HepG2 (cell line): Measurements from ENCODE around the gene TMEM132D. TPM values are rescaled to one million over a fixed set of nuclear protein-coding genes. Genes with fewer than 3 reads are reported as not detected.

Source experiments
- ATAC-seq: fragments of 200-7000 bp; cut with Tn5 transposase; 3 replicates; pipeline ENCODE4 v1.9.1; 2020; ENCODE audit warnings: mild to moderate bottlenecking, moderate library complexity
- BruUV-seq: library from RNA; stranded (reverse); fragments of 400-500 nt; replicated peaks from 2 replicates; lab custom pipeline; 2021; lab: Mats Ljungman, UMichigan
- CTCF ChIA-PET: fragments of 300-600 bp; formaldehyde crosslinking; extraction: SDS; loops from one replicate; lab custom pipeline; 2021; ENCODE audit warnings: low total read pairs, inconsistent platforms, low intra/inter-chr PET ratio; lab: Yijun Ruan, JAX
- POLR2A ChIA-PET: fragments of 350-600 bp; sonication (Branson Sonifier 250); formaldehyde crosslinking; loops from one replicate; lab custom pipeline; 2020; ENCODE audit warnings: antibody characterized with exemption, inconsistent platforms; lab: Yijun Ruan, JAX
- DNase-seq: peaks from one replicate; pipeline ENCODE4 v3.0.0-alpha.2; 2015; ENCODE audit warnings: low spot score
- FAIRE-seq: peaks from 3 replicates; lab custom pipeline; 2011; peaks lifted over from hg19 to GRCh38; lab: Jason Lieb, UNC
- H2AFZ ChIP-seq: one replicate; pipeline ENCODE4 v1.6.1; 2011; ENCODE audit warnings: low read length, inconsistent platforms
- H3K27ac ChIP-seq: fragments of 300-600 bp; 3 replicates; pipeline ENCODE4 v1.8.0; 2011; ENCODE audit warnings: mixed run types, mild to moderate bottlenecking, mixed read lengths, low read length, inconsistent platforms; ENCODE audit not compliant: insufficient read depth; ENCODE audit errors: extremely low read length
- H3K27me3 ChIP-seq, 2 experiments: fragments of 200-600 bp in 1 of 2; 2 replicates in 1 of 2; 3 replicates in 1 of 2; pipeline versions ENCODE4 v1.6.0 to v1.8.0; 2011; ENCODE audit warnings: low read length in 2 of 2, mild to moderate bottlenecking in 2 of 2, moderate library complexity in 2 of 2, inconsistent platforms in 1 of 2; ENCODE audit not compliant: insufficient read depth in 2 of 2, control insufficient read depth in 1 of 2
- H3K36me3 ChIP-seq, 2 experiments: fragments of 200-600 bp in 1 of 2; replicated peaks in 1 of 2; 2 replicates in 1 of 2; 3 replicates in 1 of 2; pipeline versions ENCODE4 v1.5.1 to v1.8.0; 2011; ENCODE audit warnings: low read length in 2 of 2, inconsistent platforms in 1 of 2; ENCODE audit not compliant: insufficient read depth in 2 of 2, control insufficient read depth in 1 of 2
- H3K4me1 ChIP-seq: 2 replicates; pipeline ENCODE4 v1.5.1; 2012; ENCODE audit warnings: low read length, inconsistent platforms; ENCODE audit not compliant: insufficient read depth
- H3K4me2 ChIP-seq: 2 replicates; pipeline ENCODE4 v1.6.0; 2011; ENCODE audit warnings: low read depth, low read length, inconsistent platforms
- H3K4me3 ChIP-seq, 3 experiments: fragments of 200-600 bp in 1 of 3; sonication (generic), shearing (Covaris generic) in 1 of 3; replicated peaks in 1 of 3; 2 replicates each; pipeline ENCODE4 v1.5.1; 2011 to 2016; ENCODE audit warnings: low read length in 3 of 3, inconsistent platforms in 2 of 3, low read depth in 2 of 3, mild to moderate bottlenecking in 2 of 3, control low read depth in 1 of 3, mixed read lengths in 1 of 3; ENCODE audit not compliant: insufficient read depth in 1 of 3
- H3K79me2 ChIP-seq: one replicate; pipeline ENCODE4 v1.6.1; 2011; ENCODE audit warnings: low read length, inconsistent platforms; ENCODE audit not compliant: insufficient read depth
- H3K9ac ChIP-seq: 2 replicates; pipeline ENCODE4 v1.6.0; 2011; ENCODE audit warnings: mild to moderate bottlenecking, low read depth, low read length, inconsistent platforms; ENCODE audit not compliant: insufficient read depth
- H3K9me3 ChIP-seq: 2 replicates; pipeline ENCODE4 v1.5.1; 2012; ENCODE audit warnings: mild to moderate bottlenecking, low read length
- H4K20me1 ChIP-seq: 2 replicates; pipeline ENCODE4 v1.6.0; 2011; ENCODE audit warnings: inconsistent platforms, mild to moderate bottlenecking, low read length, moderate library complexity; ENCODE audit not compliant: insufficient read depth
- BHLHE40 ChIP-seq: IDR thresholded peaks from 2 replicates; pipeline ENCODE4 v1.6.1; 2011; ENCODE audit warnings: low read length, improper control_type of control experiment
- FOSL2 ChIP-seq: sonication (generic); formaldehyde crosslinking; IDR thresholded peaks from 2 replicates; pipeline ENCODE4 v1.4.0; 2020; ENCODE audit warnings: missing genetic modification reagents
- LBX2 ChIP-seq: sonication (generic); formaldehyde crosslinking; IDR thresholded peaks from 2 replicates; pipeline ENCODE4 v1.5.0; 2020; ENCODE audit warnings: missing genetic modification reagents, mild to moderate bottlenecking, borderline replicate concordance
- ZNF775 ChIP-seq: sonication (generic); formaldehyde crosslinking; IDR thresholded peaks from 2 replicates; pipeline ENCODE4 v1.4.0; 2020; ENCODE audit warnings: missing genetic modification reagents, mild to moderate bottlenecking, moderate library complexity, borderline replicate concordance
- WGBS: methylation state at CpG from one replicate; pipeline ENCODE4 v1.1.6; 2017; ENCODE audit warnings: low lambda C conversion rate; 5-methylcytosine and 5-hydroxymethylcytosine counted together
- in situ Hi-C: cut with HindIII; loops from 2 replicates; pipeline ENCODE4 v1.10.0; 2017; ENCODE audit warnings: low pct_unique_long_range_greater_than_20kb; ENCODE audit not compliant: extremely low pct_ligation_motif_present
- intact Hi-C: fragments of 100-400 bp; cut with micrococcal nuclease; formaldehyde crosslinking; loops from one replicate; pipeline ENCODE4 v1.10.0; 2022; ENCODE audit not compliant: unreplicated experiment
- polyA plus RNA-seq, 8 experiments: library from polyadenylated mRNA; depleted of rRNA in 3 of 8; stranded (reverse) in 7 of 8; unstranded in 1 of 8; fragments of >200 nt; fragmentation: Illumina TruSeq in 4 of 8; extraction: Trizol in 4 of 8; gene quantifications; 2 replicates each; pipeline versions ENCODE4 v1.2.1 to v1.2.3, GENCODE V29; 2011 to 2016; ENCODE audit warnings: low read depth in 4 of 8, missing spikeins in 1 of 8, mixed read lengths in 1 of 8; ENCODE audit not compliant: insufficient read depth in 1 of 8
- total RNA-seq, 5 experiments: library from RNA; depleted of rRNA; stranded (reverse); fragments of >200 nt; fragmentation: Illumina TruSeq; extraction: Trizol; gene quantifications; 2 replicates each; pipeline ENCODE4 v1.2.3, GENCODE V29; 2016; ENCODE audit warnings: low read depth in 1 of 5
- TF ChIP-seq, protein P1 (sequence below), 2 experiments: fragments of 450-650 bp in 1 of 2; sonication (generic) in 1 of 2; formaldehyde crosslinking; IDR thresholded peaks; 2 replicates each; pipeline versions ENCODE4 v1.5.0 to v1.8.0; 2020 to 2022; ENCODE audit warnings: mild to moderate bottlenecking in 1 of 2, missing genetic modification reagents in 1 of 2
- TF ChIP-seq, protein P2 (sequence below): sonication (generic); formaldehyde crosslinking; IDR thresholded peaks from 2 replicates; pipeline ENCODE4 v1.4.0; 2020; ENCODE audit warnings: missing genetic modification reagents

TMEM132D gene
- total and polyA plus RNA-seq, 2 of the 13 experiments (the other 11 are each of a cell fraction or from before 2014, with no cell fraction given): not detected

GRCh38 chr12:129532082-129532481 is 371.7 kb downstream of the TMEM132D start:
- BruUV-seq: no TSS peak
- Histone ChIP-seq H2AFZ (no peak overlapping the region), H3K4me3 (no peak overlapping the region), H3K36me3 (no peaks in the 10 kb centered on the region), H4K20me1 (no peaks in the 10 kb centered on the region), H3K4me2 (no peak overlapping the region), H3K9me3 (no peaks in the 10 kb centered on the region), H3K4me1 (no peaks in the 10 kb centered on the region), H3K79me2 (no peaks in the 10 kb centered on the region), H3K9ac (no peak overlapping the region), H3K27ac (no peak overlapping the region), H3K27me3 (no peaks in the 10 kb centered on the region; a peak in 1 of 5 replicates)
- TF ChIP-seq, protein P1, sequence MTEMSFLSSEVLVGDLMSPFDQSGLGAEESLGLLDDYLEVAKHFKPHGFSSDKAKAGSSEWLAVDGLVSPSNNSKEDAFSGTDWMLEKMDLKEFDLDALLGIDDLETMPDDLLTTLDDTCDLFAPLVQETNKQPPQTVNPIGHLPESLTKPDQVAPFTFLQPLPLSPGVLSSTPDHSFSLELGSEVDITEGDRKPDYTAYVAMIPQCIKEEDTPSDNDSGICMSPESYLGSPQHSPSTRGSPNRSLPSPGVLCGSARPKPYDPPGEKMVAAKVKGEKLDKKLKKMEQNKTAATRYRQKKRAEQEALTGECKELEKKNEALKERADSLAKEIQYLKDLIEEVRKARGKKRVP (CRISPR knock-in tag; IDR thresholded peaks at IDR 0.05): no peak
- 25% methylated on average over 7 of the region's 7 CpGs for WGBS
- ATAC-seq (no peak), FAIRE-seq (no peak), DNase-seq (no peak)
- CTCF ChIA-PET: no interaction called here
- in situ Hi-C loops: no loop called here
- intact Hi-C loops: no loop called here
- POLR2A ChIA-PET: no interaction called here

DNA sequence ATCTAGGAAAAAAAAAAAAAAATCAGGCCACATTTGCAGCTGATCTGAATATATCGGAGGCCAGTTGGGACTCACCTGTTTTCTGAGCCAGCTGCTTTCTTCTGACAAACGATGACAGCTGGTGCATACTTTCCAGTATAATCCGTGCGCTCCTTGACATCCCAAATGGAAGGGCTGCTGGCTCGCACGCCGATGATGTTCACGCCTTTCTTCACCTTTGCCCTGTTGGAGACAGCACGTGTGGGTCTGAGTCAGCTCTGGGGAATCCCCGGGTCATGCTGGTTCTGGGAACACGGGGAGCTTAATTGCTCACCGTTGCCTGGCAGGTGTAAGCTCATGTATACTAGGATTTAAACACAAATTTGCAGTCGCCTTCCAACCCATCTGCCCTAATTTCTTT is 372.8 kb downstream of the TMEM132D start:
- peak; percentile 68 for TF ChIP-seq BHLHE40
- TF ChIP-seq, protein P2, sequence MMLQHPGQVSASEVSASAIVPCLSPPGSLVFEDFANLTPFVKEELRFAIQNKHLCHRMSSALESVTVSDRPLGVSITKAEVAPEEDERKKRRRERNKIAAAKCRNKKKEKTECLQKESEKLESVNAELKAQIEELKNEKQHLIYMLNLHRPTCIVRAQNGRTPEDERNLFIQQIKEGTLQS (CRISPR knock-in tag): no peak
- peak; percentile 81 for TF ChIP-seq FOSL2 (CRISPR knock-in tag)
- no peak for TF ChIP-seq LBX2 (CRISPR knock-in tag)
- TF ChIP-seq ZNF775 (CRISPR knock-in tag): no peak
- no peak overlapping the region for H3K9ac ChIP-seq
- no peaks in the 10 kb centered on the region for H4K20me1 ChIP-seq
- intact Hi-C loops (no loop called here), in situ Hi-C loops (no loop called here)
- no peak; the same call in 2 of the 3 replicates for ATAC-seq
- ChIA-PET CTCF (no interaction called here), POLR2A (no interaction called here)
- H3K4me1 ChIP-seq: no peaks in the 10 kb centered on the region
- no peaks in the 10 kb centered on the region for H3K9me3 ChIP-seq
- 6% methylated on average over 13 of the region's 13 CpGs for WGBS
- no peaks in the 10 kb centered on the region for H3K36me3 ChIP-seq
- no peak overlapping the region for H3K4me2 ChIP-seq
- no peaks in the 10 kb centered on the region; a peak in 1 of 5 replicates for H3K27me3 ChIP-seq
- no peak overlapping the region for H3K27ac ChIP-seq
- H2AFZ ChIP-seq: no peak overlapping the region
- FAIRE-seq: no peak
- no peaks in the 10 kb centered on the region for H3K79me2 ChIP-seq
- H3K4me3 ChIP-seq: no peak overlapping the region
- peak; percentile 2 for DNase-seq
- BruUV-seq: no TSS peak
